Esophagus squamous epithelium (tissue), 5 donors: ENCODE measurements around the gene ASIC3. TPM values are rescaled to one million over a fixed set of nuclear protein-coding genes. Genes with fewer than 3 reads are reported as not detected.

ENCODE experiments used
- DNase-seq: peaks from one replicate; lab custom pipeline; 2025; lab: John Stamatoyannopoulos, UW
- H3K27ac ChIP-seq, 4 donors: fragments of 200-600 bp; sonication (generic); one replicate each; pipeline ENCODE4 v1.5.1; 2016 to 2019; ENCODE audit warnings: mild to moderate bottlenecking in 1 of 4
- H3K27me3 ChIP-seq, 4 donors: fragments of 200-600 bp; sonication (generic); 1 replicate in 3 of 4; 2 replicates in 1 of 4; pipeline versions ENCODE4 v1.5.1 to v1.6.0; 2017 to 2021; ENCODE audit warnings: antibody characterized with exemption in 1 of 4
- H3K36me3 ChIP-seq, 3 donors: fragments of 200-600 bp; sonication (generic); one replicate each; pipeline ENCODE4 v1.5.1; 2016 to 2019
- H3K4me1 ChIP-seq, 3 donors: fragments of 200-600 bp; sonication (generic); one replicate each; pipeline ENCODE4 v1.5.1; 2017 to 2019
- H3K4me3 ChIP-seq, 4 donors: fragments of 200-600 bp; sonication (generic); 1 replicate in 3 of 4; 2 replicates in 1 of 4; pipeline ENCODE4 v1.5.1; 2016 to 2019; ENCODE audit warnings: mild to moderate bottlenecking in 2 of 4, moderate library complexity in 1 of 4
- H3K9me3 ChIP-seq, 3 donors: fragments of 200-600 bp; sonication (generic); one replicate each; pipeline ENCODE4 v1.5.1; 2016 to 2019
- POLR2A ChIP-seq, 4 donors: fragments of 450-650 bp; IDR thresholded peaks; one replicate each; pipeline ENCODE4 v1.6.1; 2017; ENCODE audit warnings: antibody characterized with exemption in 4 of 4, mild to moderate bottlenecking in 4 of 4, moderate library complexity in 3 of 4
- WGBS, 2 donors: methylation state at CpG; one replicate each; pipeline ENCODE4 v1.1.5; 2018; 5-methylcytosine and 5-hydroxymethylcytosine counted together
- intact Hi-C: fragments of 100-400 bp; cut with DNase I; formaldehyde crosslinking; loops from one replicate; pipeline ENCODE4 v1.15.0; 2022
- total RNA-seq, 4 donors: library from RNA; depleted of rRNA; stranded (reverse); fragments of >200 nt; gene quantifications; one replicate each; pipeline ENCODE4 v1.1.0, GENCODE V29; 2016
- TF ChIP-seq, protein P1 (sequence below), 6 experiments: fragments of 450-650 bp in 4 of 6; fragments of 200-600 bp in 2 of 6; sonication (generic) in 2 of 6; IDR thresholded peaks; one replicate each; pipeline ENCODE4 v1.5.1; 2016 to 2019; ENCODE audit warnings: antibody characterized with exemption in 6 of 6, mild to moderate bottlenecking in 4 of 6, moderate library complexity in 4 of 6
- donor health status: DM: yes; HTN: yes; CAD: no.

Gene ASIC3
- total RNA-seq, 4 donors from 2014 or later = 0.40 to 0.95 TPM; not detected in 2

DNA sequence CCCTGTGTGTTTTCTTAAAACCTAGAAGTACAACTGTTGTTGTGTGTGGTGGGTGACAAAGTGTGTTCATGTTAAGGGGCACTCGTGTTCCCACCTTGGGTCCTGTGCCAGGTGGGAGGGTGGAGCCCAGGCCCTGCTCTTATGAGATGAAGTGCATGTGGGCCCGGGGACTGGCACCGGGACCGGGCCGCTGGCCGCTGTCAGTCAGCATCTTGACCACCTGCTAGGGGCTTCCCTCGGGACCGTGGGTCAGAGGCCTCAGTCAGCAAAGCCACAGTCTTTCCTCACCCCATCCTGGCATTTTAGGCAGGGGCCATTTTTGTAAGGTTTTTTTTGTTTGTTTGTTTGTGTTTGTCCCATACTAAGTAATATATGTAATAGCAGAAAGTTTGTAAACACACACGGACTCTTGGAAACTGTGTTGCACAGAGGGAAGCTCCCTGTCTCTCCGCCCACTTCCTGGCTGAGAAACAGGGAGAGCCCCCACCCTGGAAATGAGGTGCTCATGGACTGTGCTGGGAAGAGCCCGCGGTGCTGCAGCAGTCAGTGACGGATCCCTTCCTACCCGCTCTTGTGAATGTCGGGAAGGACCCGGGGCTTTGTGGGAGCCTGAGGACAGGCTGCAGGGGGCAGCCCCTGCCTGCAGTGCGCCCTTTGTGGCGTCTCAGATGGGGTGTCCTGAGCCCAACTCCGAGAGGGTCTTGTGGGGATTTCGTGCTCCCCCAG is 51.3 kb downstream of the ASIC3 start:
- Histone ChIP-seq H3K4me3 (no peak overlapping the region), H3K36me3 (no peaks in the 10 kb centered on the region), H3K4me1 (peaks cover 0 to 41% (median 0%) of the 10 kb centered on the region in 3 donors), H3K27ac (no peak overlapping the region), H3K9me3 (no peaks in the 10 kb centered on the region), H3K27me3 (no peaks in the 10 kb centered on the region)
- DNase-seq = no peak
- no peak for TF ChIP-seq POLR2A (IDR thresholded peaks at IDR 0.05)
- TF ChIP-seq, protein P1, sequence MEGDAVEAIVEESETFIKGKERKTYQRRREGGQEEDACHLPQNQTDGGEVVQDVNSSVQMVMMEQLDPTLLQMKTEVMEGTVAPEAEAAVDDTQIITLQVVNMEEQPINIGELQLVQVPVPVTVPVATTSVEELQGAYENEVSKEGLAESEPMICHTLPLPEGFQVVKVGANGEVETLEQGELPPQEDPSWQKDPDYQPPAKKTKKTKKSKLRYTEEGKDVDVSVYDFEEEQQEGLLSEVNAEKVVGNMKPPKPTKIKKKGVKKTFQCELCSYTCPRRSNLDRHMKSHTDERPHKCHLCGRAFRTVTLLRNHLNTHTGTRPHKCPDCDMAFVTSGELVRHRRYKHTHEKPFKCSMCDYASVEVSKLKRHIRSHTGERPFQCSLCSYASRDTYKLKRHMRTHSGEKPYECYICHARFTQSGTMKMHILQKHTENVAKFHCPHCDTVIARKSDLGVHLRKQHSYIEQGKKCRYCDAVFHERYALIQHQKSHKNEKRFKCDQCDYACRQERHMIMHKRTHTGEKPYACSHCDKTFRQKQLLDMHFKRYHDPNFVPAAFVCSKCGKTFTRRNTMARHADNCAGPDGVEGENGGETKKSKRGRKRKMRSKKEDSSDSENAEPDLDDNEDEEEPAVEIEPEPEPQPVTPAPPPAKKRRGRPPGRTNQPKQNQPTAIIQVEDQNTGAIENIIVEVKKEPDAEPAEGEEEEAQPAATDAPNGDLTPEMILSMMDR (IDR thresholded peaks at IDR 0.05) = no peak
- WGBS, 2 donors = 82% methylated on average over 7 of the region's 20 CpGs; no CpG with 5 or more reads in 1 of the 2 donors
- intact Hi-C loops = loop anchor here (10.0 kb wide), 1 partner anchor 205 kb away; no protein-coding TSS in a partner anchor

DNA sequence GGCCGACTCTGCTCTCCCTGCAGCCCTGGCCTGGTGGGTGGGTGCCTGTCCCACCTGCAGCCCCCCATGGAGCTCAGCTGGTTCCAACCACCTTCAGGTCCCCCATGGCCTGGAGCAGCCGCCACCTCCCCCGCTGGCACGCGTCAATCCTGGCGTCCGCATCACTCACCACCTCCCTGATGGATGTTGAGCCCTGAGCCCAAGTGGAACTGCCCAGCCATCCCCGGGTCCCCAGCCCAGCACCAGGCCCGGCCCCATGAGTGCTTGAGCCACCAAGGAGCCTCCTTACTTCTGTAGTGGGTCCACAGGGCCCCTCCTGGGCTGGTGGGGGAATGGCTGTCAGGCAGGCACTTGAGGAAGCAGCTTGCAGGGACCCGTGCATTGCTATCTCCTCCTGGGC is 52.6 kb downstream of the ASIC3 start:
- H3K4me1 ChIP-seq = peaks cover 0 to 40% (median 0%) of the 10 kb centered on the region in 3 donors
- no peaks in the 10 kb centered on the region for H3K27me3 ChIP-seq
- 94 to 98% methylated on average over 7 of the region's 10 CpGs for WGBS, 2 donors
- no peaks in the 10 kb centered on the region for H3K36me3 ChIP-seq
- DNase-seq = no peak
- intact Hi-C loops = loop anchor here (10.0 kb wide), 1 partner anchor 206 kb away; no protein-coding TSS in a partner anchor
- no peak overlapping the region for H3K27ac ChIP-seq
- no peak overlapping the region for H3K4me3 ChIP-seq
- no peaks in the 10 kb centered on the region for H3K9me3 ChIP-seq
- TF ChIP-seq, protein P1 (IDR thresholded peaks at IDR 0.05) = no peak
- TF ChIP-seq POLR2A (IDR thresholded peaks at IDR 0.05) = no peak

DNA sequence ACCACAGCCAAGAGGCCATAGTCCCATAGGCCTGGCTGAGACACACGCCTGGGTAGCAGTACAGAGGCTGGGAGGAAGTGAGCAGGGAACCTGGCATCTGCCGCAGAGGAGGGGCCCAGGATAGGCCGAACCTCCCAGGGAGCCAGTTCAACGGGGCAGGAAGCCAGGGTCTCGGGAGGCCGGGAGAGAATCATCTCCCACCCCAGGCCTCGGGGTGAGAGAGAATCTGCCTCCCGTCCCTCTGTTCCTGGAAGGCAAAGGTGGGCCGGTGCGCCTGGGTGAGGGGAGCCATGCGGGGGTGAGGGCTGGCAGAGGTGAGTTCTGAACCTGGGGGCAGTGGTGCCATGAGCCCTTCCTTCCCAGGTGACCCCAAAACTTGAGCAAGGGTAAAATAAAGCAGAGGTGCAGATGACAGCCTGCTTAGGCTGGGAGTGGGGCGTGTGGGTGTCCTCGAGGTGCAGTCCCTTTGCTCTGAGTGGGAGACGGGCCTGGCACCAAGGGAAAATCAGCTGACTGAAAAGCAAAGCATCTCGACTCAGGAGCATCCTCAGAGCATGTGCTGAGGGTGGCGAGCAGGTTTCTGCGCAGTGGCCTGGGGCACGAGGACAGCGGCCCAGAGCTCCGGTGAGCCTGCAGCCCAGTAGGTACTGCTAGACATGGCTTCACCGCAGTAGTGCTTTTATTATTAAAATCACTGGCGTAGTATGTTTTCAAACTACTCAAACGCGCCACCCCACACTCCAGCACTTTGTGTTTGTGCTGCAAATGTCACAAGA is 53.5 kb downstream of the ASIC3 start:
- TF ChIP-seq, protein P1 (IDR thresholded peaks at IDR 0.05) = no peak
- no peak for TF ChIP-seq POLR2A (IDR thresholded peaks at IDR 0.05)
- no peak for DNase-seq
- 84 to 90% methylated on average over 15 to 21 of the region's 24 CpGs for WGBS, 2 donors
- no peaks in the 10 kb centered on the region for H3K9me3 ChIP-seq
- H3K4me3 ChIP-seq = no peak overlapping the region
- intact Hi-C loops = loop anchor here (10.0 kb wide), 1 partner anchor 207 kb away; no protein-coding TSS in a partner anchor
- no peaks in the 10 kb centered on the region for H3K27me3 ChIP-seq
- H3K4me1 ChIP-seq = peaks cover 0 to 40% (median 0%) of the 10 kb centered on the region in 3 donors
- H3K27ac ChIP-seq = no peak overlapping the region
- H3K36me3 ChIP-seq = no peaks in the 10 kb centered on the region

Other genes starting within 250 kb of the ASIC3 start
- gene TMEM176B, start 248.2 kb upstream of the ASIC3 start, total RNA-seq = 10 to 100 TPM in 2 of 4 donors, 1 to 10 TPM in 2; 3.3 to 54.9 (median 12.4) TPM
- gene TMEM176A, start 247.8 kb upstream of the ASIC3 start, total RNA-seq = 10 to 100 TPM in 2 of 4 donors, 1 to 10 TPM in 2; 2.5 to 35.5 (median 10.7) TPM
- 1 to 10 TPM in 2 of 4 donors, under 1 TPM in 2; 0.26 to 4.4 (median 1.4) TPM for gene AOC1, start 196.0 kb upstream of the ASIC3 start, total RNA-seq
- 1 to 10 TPM in 1 of 4 donors, under 1 TPM in 3; 0.19 to 2.5 (median 0.72) TPM for gene KCNH2, start 70.2 kb upstream of the ASIC3 start, total RNA-seq
- gene NOS3, start 57.5 kb upstream of the ASIC3 start, total RNA-seq = 1 to 10 TPM; 1.4 to 3.2 (median 2.2) TPM
- gene ATG9B, start 24.0 kb upstream of the ASIC3 start, total RNA-seq = 10 to 100 TPM in 2 of 4 donors, 1 to 10 TPM in 2; 1.5 to 45.2 (median 12.8) TPM
- 10 to 100 TPM; 23.1 to 41.0 (median 26.1) TPM for gene ABCB8, start 20.1 kb upstream of the ASIC3 start, total RNA-seq
- 10 to 100 TPM in 2 of 4 donors, 1 to 10 TPM in 2; 3.8 to 12.9 (median 8.6) TPM for gene CDK5, start 9.4 kb downstream of the ASIC3 start, total RNA-seq
- 10 to 100 TPM; 39.8 to 53.7 (median 45.0) TPM for gene SLC4A2, start 11.1 kb downstream of the ASIC3 start, total RNA-seq
- 10 to 100 TPM; 43.0 to 83.6 (median 75.9) TPM for gene FASTK, start 32.3 kb downstream of the ASIC3 start, total RNA-seq
- 10 to 100 TPM; 28.4 to 51.0 (median 35.2) TPM for gene TMUB1, start 35.0 kb downstream of the ASIC3 start, total RNA-seq
- gene AGAP3, start 37.9 kb downstream of the ASIC3 start, total RNA-seq = 100 to 1,000 TPM in 1 of 4 donors, 10 to 100 TPM in 3; 68.6 to 100 (median 72.2) TPM
- gene GBX1, start 119.2 kb downstream of the ASIC3 start, total RNA-seq = not detected
- not detected for gene ASB10, start 138.7 kb downstream of the ASIC3 start, total RNA-seq
- not detected for gene H2BK1, start 162.0 kb downstream of the ASIC3 start, total RNA-seq
- 10 to 100 TPM; 27.0 to 44.7 (median 40.5) TPM for gene ABCF2, start 178.7 kb downstream of the ASIC3 start, total RNA-seq
- 10 to 100 TPM; 21.8 to 23.5 (median 22.3) TPM for gene CHPF2, start 184.0 kb downstream of the ASIC3 start, total RNA-seq
- 10 to 100 TPM in 1 of 4 donors, 1 to 10 TPM in 3; 2.5 to 11.6 (median 6.3) TPM for gene SMARCD3, start 200.2 kb downstream of the ASIC3 start, total RNA-seq